ENCODE measurements around the gene PHOSPHO1.

The PHOSPHO1 gene

GRCh38 chr17:49224198-49224996 lies 6.2 kb downstream of the PHOSPHO1 start:
- no peak overlapping the region for H3K4me3 ChIP-seq (ENCODE audit: low read length)
- no peak for DNase-seq (ENCODE audit: low read depth)
- TF ChIP-seq CTCF (conservative IDR thresholded peaks at IDR 0.05; ENCODE audit: low read depth, low read length) = no peak

GRCh38 chr17:49223517-49224197 lies 6.9 kb downstream of the PHOSPHO1 start:
- peak; percentile 93 for TF ChIP-seq CTCF (conservative IDR thresholded peaks at IDR 0.05; ENCODE audit: low read depth, low read length)
- H3K4me3 ChIP-seq (ENCODE audit: low read length) = no peak overlapping the region
- no peak for DNase-seq (ENCODE audit: low read depth)

GRCh38 chr17:49223168-49223516 lies 7.4 kb downstream of the PHOSPHO1 start:
- no peak overlapping the region for H3K4me3 ChIP-seq (ENCODE audit: low read length)
- no peak for DNase-seq (ENCODE audit: low read depth)
- TF ChIP-seq CTCF (conservative IDR thresholded peaks at IDR 0.05; ENCODE audit: low read depth, low read length) = no peak

- H3K4me3 ChIP-seq (ENCODE audit: low read length) = no peak overlapping the region
- DNase-seq (ENCODE audit: low read depth) = no peak
- TF ChIP-seq CTCF (conservative IDR thresholded peaks at IDR 0.05; ENCODE audit: low read depth, low read length) = no peak
These were observed 10.6 kb downstream of the PHOSPHO1 start for GRCh38 chr17:49219987-49220386.

GRCh38 chr17:49218941-49219913 lies 11.4 kb downstream of the PHOSPHO1 start:
- no peak overlapping the region for H3K4me3 ChIP-seq (ENCODE audit: low read length)
- peak; percentile 46 for TF ChIP-seq CTCF (conservative IDR thresholded peaks at IDR 0.05; ENCODE audit: low read depth, low read length)
- no peak for DNase-seq (ENCODE audit: low read depth)

- no peak for TF ChIP-seq CTCF (conservative IDR thresholded peaks at IDR 0.05; ENCODE audit: low read depth, low read length)
- H3K4me3 ChIP-seq (ENCODE audit: low read length) = no peak overlapping the region
- no peak for DNase-seq (ENCODE audit: low read depth)
These were observed 12.8 kb downstream of the PHOSPHO1 start for GRCh38 chr17:49217651-49218413.
